ENCODE results near the gene DICER1.

Gene DICER1

DNA sequence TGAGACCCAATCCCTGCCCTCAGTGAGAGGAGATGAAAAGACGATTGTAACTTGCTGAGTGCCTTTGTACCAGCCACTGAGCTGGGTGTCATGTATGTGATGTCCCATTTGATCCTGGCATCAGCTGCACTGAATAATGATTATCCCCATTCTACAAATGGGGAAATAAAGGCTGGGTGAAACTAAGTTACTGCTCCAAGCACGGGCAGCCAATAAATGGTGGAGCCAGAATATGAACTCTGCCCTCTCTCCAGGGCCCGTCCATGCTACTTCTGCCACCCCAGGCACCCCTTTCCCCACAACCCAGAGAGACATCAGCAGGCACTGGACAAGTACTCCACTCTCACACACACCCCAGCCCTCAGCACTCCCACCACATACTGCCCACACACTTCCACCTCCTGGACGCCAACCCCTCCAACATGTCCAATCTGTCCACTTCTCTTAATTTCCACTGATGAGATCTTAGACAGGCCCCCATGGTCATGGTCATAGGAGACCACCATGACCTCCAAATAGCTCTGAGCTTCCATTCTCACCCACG, 115.8 kb downstream of the DICER1 start:
- no peak for DNase-seq (ENCODE audit: low read depth in 3 of 3, low spot score in 1 of 3)

DNA sequence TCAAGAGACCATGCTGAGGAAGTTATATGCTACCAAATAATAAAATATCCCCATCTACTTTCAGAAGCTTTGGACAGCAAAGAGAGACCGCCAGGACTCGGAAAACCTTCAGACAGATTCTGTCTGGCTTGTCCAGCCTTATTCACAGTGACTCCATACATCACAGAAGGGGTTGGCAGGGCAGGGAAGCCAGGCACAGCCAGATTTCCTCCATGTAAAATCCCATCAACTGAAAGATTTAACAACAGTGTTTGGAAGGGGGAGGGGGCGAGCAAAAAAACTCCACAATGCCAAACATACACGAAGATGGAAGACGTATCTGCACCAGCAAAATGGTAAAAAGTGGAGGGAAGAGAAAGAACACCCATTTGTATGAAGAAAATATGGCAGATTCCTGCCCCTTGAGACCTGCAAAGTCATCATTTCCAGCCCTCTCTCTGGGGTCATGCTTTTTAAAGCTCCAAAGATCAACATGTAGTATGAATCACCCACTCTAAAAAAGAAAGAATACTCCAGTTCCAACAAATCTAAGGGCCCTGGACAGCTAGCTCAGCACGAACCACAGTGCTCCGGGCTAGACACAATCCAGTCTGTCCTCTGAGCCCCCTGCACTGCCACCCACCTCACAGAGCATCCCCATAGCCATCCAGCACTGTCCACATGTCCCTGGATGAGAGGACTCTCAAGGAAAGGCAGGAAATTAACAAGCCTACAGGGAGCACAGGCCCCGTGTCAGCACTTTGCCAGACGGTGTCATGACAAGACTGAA, 116.4 kb downstream of the DICER1 start:
- DNase-seq (ENCODE audit: low read depth in 3 of 3, low spot score in 1 of 3), result no peak

DNA sequence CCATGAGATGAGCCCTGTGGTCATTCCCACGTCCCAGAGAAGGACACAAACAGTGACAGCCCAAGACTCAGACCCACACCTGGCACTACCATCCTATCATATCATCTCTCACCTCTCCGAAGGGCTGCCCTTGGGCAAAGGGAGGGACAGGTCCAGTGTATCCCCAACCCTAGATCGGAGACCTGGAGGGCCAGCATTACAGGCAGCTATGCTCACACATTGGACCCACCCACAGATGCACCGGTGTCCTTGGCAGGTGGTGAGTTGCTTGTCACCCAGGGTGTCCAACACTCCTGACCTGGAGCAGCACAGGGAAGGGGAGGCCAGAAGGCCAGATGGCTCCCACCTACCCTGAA, 117.4 kb downstream of the DICER1 start:
- no peak for DNase-seq (ENCODE audit: low read depth in 3 of 3, low spot score in 1 of 3)

DNA sequence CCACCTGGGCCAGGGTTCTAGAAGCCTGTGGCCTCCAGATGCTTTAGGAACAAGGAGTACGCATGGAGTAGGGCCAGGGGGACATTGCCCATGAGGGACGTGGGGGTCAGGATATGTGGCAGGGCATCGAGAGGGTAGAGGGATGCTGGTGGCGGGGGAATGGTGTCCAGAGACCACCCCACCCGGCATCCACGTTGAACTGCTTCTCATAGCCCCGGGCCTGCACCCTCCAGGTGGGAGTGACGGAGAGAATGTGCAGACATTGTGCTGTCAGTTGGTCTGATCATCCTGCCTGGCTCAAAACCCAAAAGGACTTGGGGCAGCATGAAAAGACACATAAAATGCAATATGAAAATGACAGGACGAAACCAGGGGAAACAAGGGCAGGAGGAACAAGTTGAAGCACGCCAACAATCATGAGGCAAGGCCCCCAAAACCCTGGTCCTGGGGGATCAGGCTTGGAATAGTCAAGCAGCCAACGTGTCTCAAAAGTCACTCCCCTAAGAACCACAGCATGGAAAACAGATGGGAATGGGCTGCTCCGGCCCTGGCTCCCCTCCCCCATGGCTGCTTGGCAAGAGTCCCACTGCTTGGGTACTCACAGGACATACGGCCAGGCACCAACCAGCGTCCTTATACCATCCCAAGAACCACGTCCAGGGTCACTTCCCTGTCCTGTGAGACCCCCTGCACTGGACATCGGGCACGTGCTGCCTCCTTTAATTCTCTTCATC, 117.9 kb downstream of the DICER1 start:
- no peak for DNase-seq (ENCODE audit: low read depth in 3 of 3, low spot score in 1 of 3)

DNA sequence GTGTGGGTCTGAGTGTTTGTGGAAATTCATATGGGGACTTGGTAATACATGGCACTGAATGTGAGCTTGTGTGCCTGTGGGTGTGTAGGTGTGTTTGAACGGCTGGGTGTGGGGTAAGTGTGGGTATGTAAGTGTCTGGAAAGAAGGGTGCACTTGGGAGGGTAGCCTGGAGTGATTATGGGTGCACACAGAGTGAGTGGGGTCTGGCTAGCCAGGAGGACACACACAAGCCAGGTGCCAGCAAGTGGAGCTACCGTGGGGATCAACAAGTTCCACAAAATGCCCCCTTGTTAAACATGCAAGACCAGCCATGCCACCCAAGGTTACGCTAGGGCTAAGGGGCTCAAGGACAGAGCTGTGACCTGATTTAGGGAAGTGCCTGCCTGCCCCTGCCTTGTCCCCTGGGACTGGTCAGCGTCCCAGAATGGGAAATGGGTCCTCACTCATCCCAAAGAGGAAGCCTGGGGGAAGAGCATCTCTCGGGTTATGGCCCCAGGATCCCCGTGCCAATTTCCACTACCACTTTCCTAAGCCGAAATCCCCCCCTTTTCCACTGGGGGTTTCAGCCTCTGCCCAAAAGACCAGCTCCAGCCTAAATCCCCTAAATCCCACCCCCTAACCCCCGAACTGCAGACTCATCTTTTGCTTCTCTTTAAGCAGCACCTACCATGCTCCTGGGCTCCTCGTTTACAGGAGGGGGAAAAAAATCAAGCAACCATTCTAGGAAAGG, 118.6 kb downstream of the DICER1 start:
- no peak for DNase-seq (ENCODE audit: low read depth in 3 of 3, low spot score in 1 of 3)

DNA sequence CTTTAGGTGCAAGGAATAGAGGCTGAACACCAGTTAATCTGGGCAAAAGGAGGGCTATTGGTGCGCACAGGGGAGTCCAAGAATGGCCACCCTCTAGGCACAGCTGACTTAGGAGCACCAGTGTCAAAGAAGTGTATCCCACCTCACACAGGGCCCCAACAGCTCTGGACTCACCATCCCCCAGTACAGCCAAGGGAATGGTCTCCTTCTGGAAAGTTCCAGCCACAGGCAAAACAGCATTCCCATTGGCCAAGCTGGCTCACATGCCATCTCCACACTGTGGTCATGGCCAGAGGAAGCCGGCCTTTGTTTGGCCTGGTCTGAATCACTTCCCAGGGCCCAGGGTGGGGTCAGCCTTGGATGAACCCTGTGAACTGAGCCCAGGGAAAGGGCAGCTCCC, 120.1 kb downstream of the DICER1 start:
- no peak for DNase-seq (ENCODE audit: low read depth in 3 of 3, low spot score in 1 of 3)

Measured in stimulated activated CD4-positive, alpha-beta T cell treated with anti-CD3 and anti-CD28 coated beads, TNF-alpha, amount 100 ng/mL, for 1 hour (primary cell).